Stimulated activated naive B cell treated with anti-CD40 and anti-IgM and Interleukin-4, amounts not matched to agents 10 μg/mL and 1 μg/mL and 100 μg/mL, for 72 hours (primary cell): Measurements from ENCODE around the gene ALKBH3.

ENCODE experiments used
- ATAC-seq, 2 donors: fragments of 150-1000 bp; cut with Tn5 transposase; replicated peaks; 2 replicates each; pipeline ENCODE4 v1.10.0; 2021; ENCODE audit warnings: moderate library complexity in 1 of 2
- DNase-seq: peaks from one replicate; pipeline ENCODE4 v3.0.0; 2021
- H3K27ac Mint-ChIP-seq: one replicate; pipeline ENCODE4 v1.8.0; 2022; ENCODE audit warnings: mild to moderate bottlenecking, mixed read lengths
- H3K27me3 Mint-ChIP-seq, 2 donors: one replicate each; pipeline ENCODE4 v1.8.0; 2022; ENCODE audit warnings: mixed read lengths in 2 of 2
- H3K36me3 Mint-ChIP-seq, 2 donors: one replicate each; pipeline ENCODE4 v1.8.0; 2022; ENCODE audit warnings: mixed read lengths in 2 of 2, mild to moderate bottlenecking in 1 of 2
- H3K4me1 Mint-ChIP-seq, 2 donors: one replicate each; pipeline ENCODE4 v1.8.0; 2022; ENCODE audit warnings: mixed read lengths in 2 of 2, mild to moderate bottlenecking in 1 of 2
- H3K4me3 Mint-ChIP-seq, 2 donors: one replicate each; pipeline ENCODE4 v1.8.0; 2022; ENCODE audit warnings: mild to moderate bottlenecking in 2 of 2, mixed read lengths in 2 of 2, moderate library complexity in 1 of 2
- H3K9me3 Mint-ChIP-seq, 2 donors: one replicate each; pipeline ENCODE4 v1.8.0; 2022; ENCODE audit warnings: mixed read lengths in 2 of 2, mild to moderate bottlenecking in 1 of 2

Gene ALKBH3

GRCh38 chr11:43962383-43963278, 82.0 kb downstream of the ALKBH3 start:
- Mint-ChIP-seq H3K4me1 (no peaks in the 10 kb centered on the region), H3K27ac (no peak overlapping the region), H3K4me3 (no peak overlapping the region), H3K27me3 (peaks cover 28 to 39% of the 10 kb centered on the region in 2 donors), H3K9me3 (peaks cover 4 to 5% of the 10 kb centered on the region in 2 donors), H3K36me3 (no peaks in the 10 kb centered on the region)
- no peak for ATAC-seq
- no peak for DNase-seq

GRCh38 chr11:43963279-43963620, 82.6 kb downstream of the ALKBH3 start:
- no peak overlapping the region for H3K27ac Mint-ChIP-seq
- H3K4me1 Mint-ChIP-seq, result no peaks in the 10 kb centered on the region
- DNase-seq (no peak), ATAC-seq (no peak)
- peaks cover 4 to 5% of the 10 kb centered on the region in 2 donors for H3K9me3 Mint-ChIP-seq
- no peaks in the 10 kb centered on the region for H3K36me3 Mint-ChIP-seq
- H3K27me3 Mint-ChIP-seq, result peaks cover 31 to 40% of the 10 kb centered on the region in 2 donors
- H3K4me3 Mint-ChIP-seq, result no peak overlapping the region

GRCh38 chr11:43967661-43968060, 87.0 kb downstream of the ALKBH3 start:
- H3K4me1 Mint-ChIP-seq, result peaks cover 0 to 2% of the 10 kb centered on the region in 2 donors
- H3K4me3 Mint-ChIP-seq, result no peak overlapping the region
- peaks cover 4 to 5% of the 10 kb centered on the region in 2 donors for H3K9me3 Mint-ChIP-seq
- no peaks in the 10 kb centered on the region for H3K36me3 Mint-ChIP-seq
- ATAC-seq (no peak), DNase-seq (no peak)
- H3K27me3 Mint-ChIP-seq, result peaks cover 16 to 36% of the 10 kb centered on the region in 2 donors
- H3K27ac Mint-ChIP-seq, result no peak overlapping the region

DNA sequence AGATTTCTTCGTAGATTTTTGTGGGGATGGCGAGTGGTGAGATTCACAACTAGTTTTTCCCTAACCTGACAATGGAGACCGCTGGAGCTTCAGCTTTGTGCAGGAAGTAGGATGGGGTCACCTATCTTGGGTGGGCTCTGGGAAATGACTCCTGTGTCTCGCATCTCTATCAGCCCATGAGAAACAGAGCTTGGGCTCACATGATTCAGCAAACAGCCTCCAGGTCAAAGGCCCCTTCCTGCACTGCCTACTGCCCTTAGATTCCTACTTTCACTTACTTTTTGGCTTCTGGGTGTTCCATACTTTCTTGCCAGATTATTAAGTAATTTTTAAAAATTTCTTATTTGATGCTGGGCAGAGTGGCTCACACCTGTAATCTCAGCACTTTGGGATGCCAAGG, 88.1 kb downstream of the ALKBH3 start:
- Mint-ChIP-seq H3K27me3 (peaks cover 12 to 36% of the 10 kb centered on the region in 2 donors), H3K27ac (no peak overlapping the region), H3K36me3 (no peaks in the 10 kb centered on the region), H3K4me3 (no peak overlapping the region), H3K9me3 (peaks cover 5 to 6% of the 10 kb centered on the region in 2 donors), H3K4me1 (peaks cover 0 to 2% of the 10 kb centered on the region in 2 donors)
- ATAC-seq, result no peak
- DNase-seq, result no peak

GRCh38 chr11:43969543-43969942, 88.9 kb downstream of the ALKBH3 start:
- H3K36me3 Mint-ChIP-seq, result no peaks in the 10 kb centered on the region
- no peak overlapping the region for H3K4me3 Mint-ChIP-seq
- peaks cover 9 to 10% of the 10 kb centered on the region in 2 donors for H3K9me3 Mint-ChIP-seq
- H3K27ac Mint-ChIP-seq, result no peak overlapping the region
- H3K27me3 Mint-ChIP-seq, result peaks cover 12 to 33% of the 10 kb centered on the region in 2 donors
- ATAC-seq (no peak), DNase-seq (no peak)
- peaks cover 0 to 2% of the 10 kb centered on the region in 2 donors for H3K4me1 Mint-ChIP-seq
